AG10803 (cell line): ENCODE data around the gene ESYT1.
A peak's percentile ranks its signal among the peaks of the same experiment; 100 is the strongest.

Source experiments
- DNase-seq: peaks from one replicate; pipeline ENCODE4 v3.0.0; 2010; ENCODE audit warnings: low read depth
- H3K4me3 ChIP-seq: 2 replicates; pipeline ENCODE4 v1.5.1; 2011; ENCODE audit warnings: mild to moderate bottlenecking, low read length, control low read depth
- TF ChIP-seq, protein P1 (sequence below): conservative IDR thresholded peaks from 2 replicates; pipeline ENCODE4 v1.5.1; 2011; ENCODE audit warnings: mild to moderate bottlenecking, low read length, control low read depth, inconsistent platforms

The ESYT1 gene

DNA sequence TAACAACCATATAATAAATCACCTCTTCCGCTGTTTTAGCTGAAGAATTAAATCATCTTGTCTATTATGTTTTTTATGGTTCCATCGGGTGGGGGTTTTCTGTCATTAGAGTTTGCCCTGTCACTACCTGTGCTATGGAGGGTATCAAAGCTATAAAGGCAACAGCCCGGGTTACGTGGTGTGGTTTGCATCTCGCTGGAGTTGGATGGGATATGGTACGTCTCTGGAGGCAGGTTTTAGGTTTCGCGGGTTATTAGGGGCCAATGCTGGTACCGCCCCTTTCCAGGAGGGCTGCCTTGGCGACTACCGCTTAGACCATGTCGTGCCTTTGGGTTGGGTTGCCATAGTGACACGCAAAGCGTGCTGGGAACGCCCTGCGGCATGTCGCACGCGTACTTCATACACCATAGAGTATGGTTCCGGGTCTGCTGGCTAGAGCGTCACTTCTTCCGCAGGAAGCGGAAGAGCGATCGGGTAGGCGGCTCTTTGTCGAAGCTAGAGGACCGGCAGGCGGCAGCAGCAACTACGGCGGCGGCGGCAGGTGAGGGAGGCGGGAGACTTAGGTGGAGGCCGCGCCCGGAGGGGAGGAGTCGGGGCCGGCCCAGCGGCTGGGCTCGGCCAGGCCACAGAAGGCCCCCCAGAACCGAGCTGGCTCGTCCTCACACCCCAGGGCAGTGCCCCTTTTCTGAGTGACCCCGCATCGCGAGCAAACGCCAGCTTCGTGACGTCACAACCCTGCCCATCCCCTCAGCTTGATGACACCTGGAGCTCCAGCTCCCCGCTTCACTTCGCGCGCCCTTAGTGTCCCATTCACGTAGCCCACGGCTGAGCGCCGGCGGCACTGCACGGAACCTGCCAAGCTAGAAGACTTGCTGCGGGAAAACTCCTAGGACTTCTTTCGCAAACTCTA, 10.0 kb upstream of the ESYT1 start, which contains the start of gene ZC3H10:
Gene ZC3H10 (plus strand): TSS at position 489 of the 910 bp plus-strand sequence. CDS start 2,297 bp downstream, outside the sequence.
- TF ChIP-seq, protein P1, sequence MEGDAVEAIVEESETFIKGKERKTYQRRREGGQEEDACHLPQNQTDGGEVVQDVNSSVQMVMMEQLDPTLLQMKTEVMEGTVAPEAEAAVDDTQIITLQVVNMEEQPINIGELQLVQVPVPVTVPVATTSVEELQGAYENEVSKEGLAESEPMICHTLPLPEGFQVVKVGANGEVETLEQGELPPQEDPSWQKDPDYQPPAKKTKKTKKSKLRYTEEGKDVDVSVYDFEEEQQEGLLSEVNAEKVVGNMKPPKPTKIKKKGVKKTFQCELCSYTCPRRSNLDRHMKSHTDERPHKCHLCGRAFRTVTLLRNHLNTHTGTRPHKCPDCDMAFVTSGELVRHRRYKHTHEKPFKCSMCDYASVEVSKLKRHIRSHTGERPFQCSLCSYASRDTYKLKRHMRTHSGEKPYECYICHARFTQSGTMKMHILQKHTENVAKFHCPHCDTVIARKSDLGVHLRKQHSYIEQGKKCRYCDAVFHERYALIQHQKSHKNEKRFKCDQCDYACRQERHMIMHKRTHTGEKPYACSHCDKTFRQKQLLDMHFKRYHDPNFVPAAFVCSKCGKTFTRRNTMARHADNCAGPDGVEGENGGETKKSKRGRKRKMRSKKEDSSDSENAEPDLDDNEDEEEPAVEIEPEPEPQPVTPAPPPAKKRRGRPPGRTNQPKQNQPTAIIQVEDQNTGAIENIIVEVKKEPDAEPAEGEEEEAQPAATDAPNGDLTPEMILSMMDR = peak; percentile 51

GRCh38 chr12:56118688-56119357, 9.2 kb upstream of the ESYT1 start:
- peak overlapping the region; percentile 90 for H3K4me3 ChIP-seq
- DNase-seq = no peak
- TF ChIP-seq, protein P1 = no peak; the same call in 1 of the 2 replicates

More for the DNA sequence above, 10.0 kb upstream of the ESYT1 start, which contains the start of gene ZC3H10:
- H3K4me3 ChIP-seq = peak within 1 kb of the TSS; percentile 90
- peak; percentile 99 for DNase-seq

DNA sequence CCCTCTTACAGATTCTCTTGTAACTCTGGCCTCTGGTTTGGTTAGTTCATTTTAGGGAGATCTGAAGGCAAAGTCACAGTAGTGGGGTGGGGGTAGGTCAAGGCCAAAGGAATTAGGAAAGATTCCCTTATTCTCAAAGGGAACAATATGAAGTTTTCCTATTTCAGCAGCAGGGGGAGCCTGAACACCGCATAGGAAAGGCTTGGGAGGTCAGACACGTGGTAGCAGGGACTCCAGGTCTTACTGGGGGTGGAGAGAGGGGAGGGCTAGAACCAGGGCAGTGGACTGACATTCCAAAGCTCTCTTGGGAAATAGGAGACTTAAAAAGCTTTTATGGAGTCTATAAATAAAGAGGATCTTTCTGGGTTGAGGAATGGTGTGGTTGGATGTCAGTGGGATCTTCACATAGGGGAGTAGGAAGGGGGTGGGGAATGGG, 8.7 kb upstream of the ESYT1 start:
- peak overlapping the region; percentile 90 for H3K4me3 ChIP-seq
- DNase-seq = peak; percentile 96
- TF ChIP-seq, protein P1 = peak; percentile 85

GRCh38 chr12:56120158-56120846, 7.8 kb upstream of the ESYT1 start:
- no peak overlapping the region for H3K4me3 ChIP-seq
- no peak for DNase-seq
- TF ChIP-seq, protein P1 = no peak

GRCh38 chr12:56121204-56121870, 6.7 kb upstream of the ESYT1 start:
- TF ChIP-seq, protein P1 = no peak
- no peak overlapping the region for H3K4me3 ChIP-seq
- no peak for DNase-seq

GRCh38 chr12:56122637-56123036, 5.4 kb upstream of the ESYT1 start:
- TF ChIP-seq, protein P1 = no peak
- no peak overlapping the region for H3K4me3 ChIP-seq
- DNase-seq = peak; percentile 21
